Activated T-cell treated with anti-CD3 and anti-CD28 coated beads, Interleukin-2, amount 50 U/mL, for 24 hours (primary cell): Measurements from ENCODE around the gene NOXO1.
A peak's percentile ranks its signal among the peaks of the same experiment; 100 is the strongest.
"Not testable (repeated sequence)": the region's sequence is repeated elsewhere in the genome, so short reads cannot be mapped to it uniquely, and the experiment has no call there.

ENCODE experiments used
- DNase-seq: peaks from one replicate; pipeline ENCODE4 v3.0.0-alpha.2; 2020
- H3K27ac Mint-ChIP-seq: 2 replicates; pipeline ENCODE4 v1.8.0; 2020; ENCODE audit warnings: mild to moderate bottlenecking, mixed read lengths
- H3K27me3 Mint-ChIP-seq: 2 replicates; pipeline ENCODE4 v1.8.0; 2020; ENCODE audit warnings: mixed read lengths
- H3K36me3 Mint-ChIP-seq: 2 replicates; pipeline ENCODE4 v1.8.0; 2020; ENCODE audit warnings: low read depth, mixed read lengths
- H3K4me1 Mint-ChIP-seq: 2 replicates; pipeline ENCODE4 v1.8.0; 2020; ENCODE audit warnings: low read depth, mixed read lengths
- H3K4me3 Mint-ChIP-seq: 2 replicates; pipeline ENCODE4 v1.8.0; 2020; ENCODE audit warnings: mild to moderate bottlenecking, moderate library complexity, mixed read lengths
- H3K9me3 Mint-ChIP-seq: 2 replicates; pipeline ENCODE4 v1.8.0; 2020; ENCODE audit warnings: mixed read lengths

Gene NOXO1

DNA sequence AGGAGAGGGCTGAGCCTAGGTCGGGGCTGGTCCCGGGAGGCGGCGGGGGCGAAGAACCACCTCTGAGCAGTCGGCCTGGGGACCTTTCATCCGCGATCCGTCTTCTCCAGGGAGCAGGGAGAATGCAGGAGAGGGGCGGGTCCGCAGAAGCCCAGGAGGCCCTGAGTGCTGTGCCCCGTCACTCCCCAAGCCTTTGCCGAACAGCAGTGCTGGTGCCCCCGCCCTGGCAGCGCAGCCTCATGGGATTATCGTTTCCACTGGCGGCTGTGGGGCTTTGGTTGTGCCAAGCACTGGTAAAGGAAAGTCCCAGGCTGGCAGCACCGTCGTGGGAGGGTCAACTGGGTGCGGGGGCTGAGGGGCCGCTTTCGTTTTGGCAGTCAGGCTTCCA, 8.8 kb downstream of the NOXO1 start:
- H3K27me3 Mint-ChIP-seq: no peaks in the 10 kb centered on the region
- DNase-seq: no peak

DNA sequence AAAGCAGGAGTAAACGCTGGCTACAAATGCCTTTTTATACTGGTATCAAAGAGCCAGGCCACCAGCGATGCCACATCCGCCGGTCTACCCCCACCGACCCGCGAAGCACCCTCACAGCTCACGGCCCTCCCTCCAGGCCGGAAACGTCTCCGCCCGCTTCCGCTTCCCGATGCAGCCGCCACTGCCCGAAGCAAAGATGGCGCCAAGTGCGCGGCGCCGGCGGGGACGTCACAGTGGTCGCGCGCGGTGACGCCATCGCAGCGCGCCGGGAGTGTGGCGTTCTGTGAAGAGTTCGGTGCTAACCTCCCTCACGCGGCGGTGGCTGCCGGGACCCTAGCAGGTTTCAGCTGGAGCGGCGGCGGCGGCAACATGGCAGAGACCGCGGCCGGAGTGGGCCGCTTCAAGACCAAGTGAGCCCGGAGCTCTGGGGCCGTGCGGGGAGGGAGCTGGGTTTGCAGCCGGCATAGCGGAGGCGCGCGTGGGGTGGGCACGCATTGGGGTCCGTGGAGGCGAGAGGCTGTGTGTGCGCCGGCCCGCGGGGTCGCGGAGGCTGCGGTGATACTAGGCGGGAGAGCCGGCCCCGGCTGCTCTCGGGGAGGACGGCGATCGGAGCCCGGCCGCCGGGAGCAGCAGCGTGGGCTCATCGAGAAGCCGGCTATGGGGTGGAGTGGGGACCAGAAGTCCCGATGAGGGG, 9.3 kb downstream of the NOXO1 start, which contains the start of gene TBL3:
TBL3 (plus strand) TSS at position 258 of the 694 bp plus-strand sequence; CDS start at position 370, 112 bp downstream.
- peak within 1 kb of the TSS; percentile 95 for H3K4me3 Mint-ChIP-seq
- H3K9me3 Mint-ChIP-seq: no peaks in the 10 kb centered on the region
- peak within 1 kb of the TSS; percentile 96 for H3K27ac Mint-ChIP-seq
- peaks cover 69% of the 10 kb centered on the region for H3K36me3 Mint-ChIP-seq
- DNase-seq: peak; percentile 99
- H3K27me3 Mint-ChIP-seq: no peaks in the 10 kb centered on the region
- H3K4me1 Mint-ChIP-seq: peaks cover 25% of the 10 kb centered on the region

More for the DNA sequence above, 8.8 kb downstream of the NOXO1 start:
- H3K4me3 Mint-ChIP-seq: peak overlapping the region; percentile 95
- peak overlapping the region; percentile 96 for H3K27ac Mint-ChIP-seq
- H3K9me3 Mint-ChIP-seq: no peaks in the 10 kb centered on the region
- peaks cover 25% of the 10 kb centered on the region for H3K4me1 Mint-ChIP-seq
- peaks cover 69% of the 10 kb centered on the region for H3K36me3 Mint-ChIP-seq

GRCh38 chr16:1968146-1968953, 12.9 kb downstream of the NOXO1 start:
- Mint-ChIP-seq H3K4me1 (peaks cover 31% of the 10 kb centered on the region), H3K9me3 (no peaks in the 10 kb centered on the region), H3K4me3 (no peak overlapping the region)

GRCh38 chr16:1966460-1966859, 14.8 kb downstream of the NOXO1 start, which contains the start of gene RNF151:
Gene RNF151 (plus strand): TSS chr16:1966856. CDS start chr16:1966882, 26 bp downstream.
- peaks cover 64% of the 10 kb centered on the region for H3K36me3 Mint-ChIP-seq
- DNase-seq: no peak
- peaks cover 34% of the 10 kb centered on the region for H3K4me1 Mint-ChIP-seq
- H3K27me3 Mint-ChIP-seq: no peaks in the 10 kb centered on the region
- H3K27ac Mint-ChIP-seq: peak within 1 kb of the TSS; percentile 94
- peak within 1 kb of the TSS; percentile 87 for H3K4me3 Mint-ChIP-seq
- no peaks in the 10 kb centered on the region for H3K9me3 Mint-ChIP-seq

More at GRCh38 chr16:1968146-1968953, 12.9 kb downstream of the NOXO1 start:
- DNase-seq: no peak
- Mint-ChIP-seq H3K36me3 (peaks cover 63% of the 10 kb centered on the region), H3K27ac (no peak overlapping the region), H3K27me3 (no peaks in the 10 kb centered on the region)

DNA sequence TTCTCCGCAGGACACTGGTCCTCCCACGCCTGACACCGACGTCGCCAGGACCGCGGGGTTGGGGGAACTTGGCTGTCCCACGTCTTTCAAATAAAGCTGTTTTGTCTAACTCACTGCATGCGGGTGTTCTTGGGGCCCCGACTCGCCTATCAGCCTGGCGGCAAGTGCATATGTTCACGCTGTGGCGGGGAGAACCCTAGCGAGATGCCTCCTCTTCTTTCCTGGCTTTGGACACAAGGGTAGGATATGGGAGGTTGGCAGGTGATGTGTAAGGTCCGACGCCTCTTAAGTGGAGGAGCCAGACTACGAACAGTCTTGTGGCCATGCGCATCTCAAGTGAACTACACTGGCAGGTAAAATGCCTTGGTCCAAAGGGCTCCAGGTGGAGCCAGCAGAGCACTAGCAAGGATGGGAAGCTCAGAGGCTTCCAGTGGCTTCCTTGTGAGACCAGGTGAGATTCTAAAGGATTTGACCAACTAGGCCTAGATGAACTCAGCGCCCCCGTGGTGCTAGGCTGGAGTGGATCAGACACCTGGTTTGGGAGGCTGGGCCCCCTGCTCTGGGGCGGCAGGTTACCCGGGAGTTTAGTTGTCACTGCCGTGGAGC, 15.8 kb downstream of the NOXO1 start:
- H3K27ac Mint-ChIP-seq: peak overlapping the region; percentile 94
- H3K27me3 Mint-ChIP-seq: no peaks in the 10 kb centered on the region
- H3K36me3 Mint-ChIP-seq: peaks cover 71% of the 10 kb centered on the region
- peak overlapping the region; percentile 87 for H3K4me3 Mint-ChIP-seq
- peaks cover 37% of the 10 kb centered on the region for H3K4me1 Mint-ChIP-seq
- no peak for DNase-seq
- no peaks in the 10 kb centered on the region for H3K9me3 Mint-ChIP-seq

- Mint-ChIP-seq H3K36me3 (peaks cover 77% of the 10 kb centered on the region), H3K27me3 (no peaks in the 10 kb centered on the region), H3K9me3 (no peaks in the 10 kb centered on the region), H3K4me3 (peak within 1 kb of the TSS; percentile 87), H3K27ac (peak within 1 kb of the TSS; percentile 94), H3K4me1 (peaks cover 37% of the 10 kb centered on the region)
- DNase-seq: peak; percentile 99
Observed at GRCh38 chr16:1964506-1965395, 16.5 kb downstream of the NOXO1 start, which contains the start of gene RPS2. Gene RPS2 (minus strand): TSS chr16:1964826. CDS start chr16:1964625, 201 bp downstream.

DNA sequence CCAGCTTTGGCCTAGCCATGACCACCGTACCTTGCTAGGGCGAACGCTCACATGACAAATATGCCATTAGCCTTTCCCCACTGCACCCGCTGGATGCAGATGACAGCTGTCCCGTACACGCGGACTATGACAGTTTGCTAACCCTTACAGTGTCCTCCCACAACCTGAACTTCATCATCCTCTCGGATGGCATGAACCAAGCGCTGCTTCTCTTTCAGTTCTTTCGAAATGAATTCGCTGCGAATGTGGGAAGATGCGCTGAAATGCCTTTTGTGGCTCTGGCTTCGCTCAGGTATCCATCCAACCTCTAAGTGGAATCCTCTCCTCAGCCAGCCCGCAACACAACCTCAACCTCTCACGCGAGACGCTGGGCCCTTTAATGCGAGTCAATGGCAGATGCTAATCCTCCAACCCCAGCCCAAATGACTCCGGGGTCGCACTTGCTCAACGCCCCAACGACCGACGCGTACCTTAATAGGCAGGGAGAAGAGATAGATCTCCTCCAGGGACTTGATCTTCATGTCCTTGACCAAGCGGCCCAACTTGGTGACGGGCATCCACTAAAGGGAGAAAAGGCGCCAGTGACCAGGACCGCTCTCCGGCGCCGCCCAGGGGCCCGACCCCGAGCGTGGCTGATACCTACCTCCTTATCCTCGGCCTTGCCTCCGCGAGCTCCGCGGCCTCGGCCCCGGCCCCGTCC, 17.3 kb downstream of the NOXO1 start:
- DNase-seq: no peak
- H3K9me3 Mint-ChIP-seq: no peaks in the 10 kb centered on the region
- H3K27ac Mint-ChIP-seq: peak overlapping the region; percentile 94
- H3K27me3 Mint-ChIP-seq: no peaks in the 10 kb centered on the region
- peak overlapping the region; percentile 87 for H3K4me3 Mint-ChIP-seq
- peaks cover 81% of the 10 kb centered on the region for H3K36me3 Mint-ChIP-seq
- H3K4me1 Mint-ChIP-seq: peaks cover 39% of the 10 kb centered on the region

- Mint-ChIP-seq H3K4me1 (peaks cover 43% of the 10 kb centered on the region), H3K36me3 (peaks cover 72% of the 10 kb centered on the region), H3K4me3 (peak overlapping the region; percentile 87), H3K27ac (peak overlapping the region; percentile 94)
- not testable (repeated sequence) for H3K9me3 Mint-ChIP-seq, H3K27me3 Mint-ChIP-seq
- peak; percentile 50 for DNase-seq
Observed at GRCh38 chr16:1962161-1963153, 18.8 kb downstream of the NOXO1 start.

DNA sequence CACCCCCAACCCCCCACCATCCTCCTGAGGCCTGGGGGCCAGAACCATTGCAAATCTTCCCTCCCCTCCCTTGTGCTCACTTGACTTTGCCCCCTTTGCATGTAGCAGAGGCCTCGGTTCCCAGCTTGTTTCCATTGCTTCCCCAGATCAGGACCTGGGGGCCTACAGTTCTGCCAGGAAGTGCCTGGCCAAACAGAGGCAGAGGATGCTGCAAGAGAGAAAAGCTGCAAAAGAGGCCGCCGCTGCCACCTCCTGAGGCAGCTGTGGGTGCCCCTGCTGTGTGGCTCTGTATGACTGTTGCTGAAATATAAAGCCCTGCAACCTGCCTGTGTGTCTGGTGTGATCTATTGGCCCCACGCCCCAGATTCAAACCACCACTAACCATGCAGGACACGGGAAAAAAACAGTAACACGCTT, 19.6 kb downstream of the NOXO1 start:
- Mint-ChIP-seq H3K9me3 (no peaks in the 10 kb centered on the region), H3K4me3 (peak overlapping the region; percentile 87), H3K36me3 (peaks cover 65% of the 10 kb centered on the region), H3K4me1 (peaks cover 43% of the 10 kb centered on the region), H3K27ac (peak overlapping the region; percentile 94), H3K27me3 (no peaks in the 10 kb centered on the region)
- DNase-seq: peak; percentile 63

- Mint-ChIP-seq H3K27ac (peak overlapping the region; percentile 94), H3K4me1 (peaks cover 43% of the 10 kb centered on the region), H3K9me3 (no peaks in the 10 kb centered on the region), H3K36me3 (peaks cover 64% of the 10 kb centered on the region), H3K4me3 (peak overlapping the region; percentile 87), H3K27me3 (no peaks in the 10 kb centered on the region)
- DNase-seq: peak; percentile 77
Observed at GRCh38 chr16:1960665-1961630, 20.3 kb downstream of the NOXO1 start.

DNA sequence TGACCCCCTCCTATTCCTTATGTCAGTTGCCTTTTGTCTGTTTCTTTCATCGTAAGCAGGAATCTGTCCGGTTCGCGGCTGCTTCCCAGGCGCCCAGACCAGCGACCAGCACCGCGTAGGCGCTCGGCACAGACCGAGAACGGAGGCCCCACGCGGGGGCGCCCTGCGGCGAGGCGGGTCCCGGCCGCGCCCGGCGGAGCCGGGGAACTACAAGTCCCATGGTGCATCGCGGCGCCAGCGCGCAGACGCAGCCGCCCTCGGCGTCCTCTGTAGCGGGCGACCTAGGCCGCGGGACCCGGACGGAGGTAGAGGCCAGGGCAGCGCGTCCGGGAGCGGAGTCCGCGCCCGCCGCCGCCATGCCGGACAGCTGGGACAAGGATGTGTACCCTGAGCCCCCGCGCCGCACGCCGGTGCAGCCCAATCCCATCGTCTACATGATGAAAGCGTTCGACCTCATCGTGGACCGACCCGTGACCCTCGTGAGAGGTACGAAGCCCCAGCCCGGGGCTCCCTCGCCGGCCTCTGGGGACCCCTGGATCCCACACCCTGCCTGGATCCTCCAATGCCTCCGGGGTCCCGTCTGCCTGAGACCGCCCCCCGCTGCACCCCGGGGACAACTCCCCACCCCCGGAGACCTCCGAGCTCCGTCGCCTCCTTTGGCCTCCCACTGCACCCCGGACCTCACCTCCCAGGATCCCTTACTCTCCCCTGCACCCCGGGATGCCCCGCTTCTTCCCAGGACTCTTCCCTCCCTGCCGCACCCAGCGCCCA, 21.8 kb downstream of the NOXO1 start, which contains the start of gene NDUFB10:
NDUFB10 (plus strand) TSS at position 270 of the 771 bp plus-strand sequence; CDS start at position 357, 87 bp downstream.
- peaks cover 50% of the 10 kb centered on the region for H3K36me3 Mint-ChIP-seq
- H3K27me3 Mint-ChIP-seq: no peaks in the 10 kb centered on the region
- no peaks in the 10 kb centered on the region for H3K9me3 Mint-ChIP-seq
- peak within 1 kb of the TSS; percentile 87 for H3K4me3 Mint-ChIP-seq
- H3K27ac Mint-ChIP-seq: peak within 1 kb of the TSS; percentile 94
- peak; percentile 96 for DNase-seq
- peaks cover 38% of the 10 kb centered on the region for H3K4me1 Mint-ChIP-seq
